Measurements from ENCODE around the gene CTNND2. TPM values are rescaled to one million over a fixed set of nuclear protein-coding genes. Genes with fewer than 3 reads are reported as not detected.
"Not testable (repeated sequence)": the region's sequence is repeated elsewhere in the genome, so short reads cannot be mapped to it uniquely, and the experiment has no call there.

The CTNND2 gene
- total RNA-seq, 1 experiment from 2014 or later: not detected

- no TSS peak for BruUV-seq (replicated peaks)
- no peak for DNase-seq (ENCODE audit: unreplicated experiment)
- TF ChIP-seq CTCF (IDR thresholded peaks at IDR 0.05; ENCODE audit: unreplicated experiment): no peak
- CTCF ChIA-PET: no interaction called here
- Mint-ChIP-seq H3K4me3 (ENCODE audit: unreplicated experiment) (no peak overlapping the region), H3K27me3 (ENCODE audit: insufficient read depth, unreplicated experiment) (peaks cover 45% of the 10 kb centered on the region), H3K4me1 (ENCODE audit: insufficient read depth, unreplicated experiment) (no peaks in the 10 kb centered on the region), H3K9me3 (ENCODE audit: unreplicated experiment) (peaks cover 8% of the 10 kb centered on the region), H3K27ac (ENCODE audit: low read depth, unreplicated experiment) (no peak overlapping the region), H3K36me3 (ENCODE audit: insufficient read depth, unreplicated experiment) (no peaks in the 10 kb centered on the region)
- POLR2A ChIA-PET: interaction anchor here (0.6 kb wide), 1 partner anchor 324 kb away, joined by 3 read pairs; no protein-coding TSS in a partner anchor
- intact Hi-C loops (cut with micrococcal nuclease): no loop called here
Observed at GRCh38 chr5:11069041-11069440, 835.2 kb downstream of the CTNND2 start.

GRCh38 chr5:11065723-11066122 lies 838.5 kb downstream of the CTNND2 start:
- H3K4me3 Mint-ChIP-seq (ENCODE audit: unreplicated experiment); H3K4me1 Mint-ChIP-seq (ENCODE audit: insufficient read depth, unreplicated experiment); H3K9me3 Mint-ChIP-seq (ENCODE audit: unreplicated experiment); H3K27ac Mint-ChIP-seq (ENCODE audit: low read depth, unreplicated experiment); POLR2A ChIA-PET; BruUV-seq (replicated peaks); DNase-seq (ENCODE audit: unreplicated experiment); H3K36me3 Mint-ChIP-seq (ENCODE audit: insufficient read depth, unreplicated experiment); intact Hi-C loops (cut with micrococcal nuclease): not testable (repeated sequence)
- peaks cover 34% of the 10 kb centered on the region for H3K27me3 Mint-ChIP-seq (ENCODE audit: insufficient read depth, unreplicated experiment)
- CTCF ChIA-PET: interaction anchor here (0.9 kb wide), 1 partner anchor 252 kb away, joined by 3 read pairs; no protein-coding TSS in a partner anchor

- H3K27ac Mint-ChIP-seq (ENCODE audit: low read depth, unreplicated experiment): no peak overlapping the region
- intact Hi-C loops (cut with micrococcal nuclease): no loop called here
- DNase-seq (ENCODE audit: unreplicated experiment): no peak
- H3K27me3 Mint-ChIP-seq (ENCODE audit: insufficient read depth, unreplicated experiment): peaks cover 34% of the 10 kb centered on the region
- BruUV-seq (replicated peaks): no TSS peak
- ChIA-PET CTCF (no interaction called here), POLR2A (no interaction called here)
- H3K36me3 Mint-ChIP-seq (ENCODE audit: insufficient read depth, unreplicated experiment): no peaks in the 10 kb centered on the region
- H3K4me1 Mint-ChIP-seq (ENCODE audit: insufficient read depth, unreplicated experiment): no peaks in the 10 kb centered on the region
- H3K9me3 Mint-ChIP-seq (ENCODE audit: unreplicated experiment): peaks cover 8% of the 10 kb centered on the region
- no peak for TF ChIP-seq CTCF (IDR thresholded peaks at IDR 0.05; ENCODE audit: unreplicated experiment)
- no peak overlapping the region for H3K4me3 Mint-ChIP-seq (ENCODE audit: unreplicated experiment)
Observed at GRCh38 chr5:11064763-11065450, 839.3 kb downstream of the CTNND2 start.

GRCh38 chr5:11062397-11062796 lies 841.8 kb downstream of the CTNND2 start:
- H3K27me3 Mint-ChIP-seq (ENCODE audit: insufficient read depth, unreplicated experiment): peaks cover 24% of the 10 kb centered on the region
- BruUV-seq (replicated peaks): no TSS peak
- intact Hi-C loops (cut with micrococcal nuclease): no loop called here
- H3K36me3 Mint-ChIP-seq (ENCODE audit: insufficient read depth, unreplicated experiment): no peaks in the 10 kb centered on the region
- H3K9me3 Mint-ChIP-seq (ENCODE audit: unreplicated experiment): no peaks in the 10 kb centered on the region
- DNase-seq (ENCODE audit: unreplicated experiment): peak; percentile 26
- TF ChIP-seq CTCF (IDR thresholded peaks at IDR 0.05; ENCODE audit: unreplicated experiment): no peak
- H3K4me1 Mint-ChIP-seq (ENCODE audit: insufficient read depth, unreplicated experiment): no peaks in the 10 kb centered on the region
- ChIA-PET CTCF (interaction anchor here (0.8 to 0.9 kb wide), 2 partner anchors 43 to 206 kb away, joined by 3 to 5 read pairs; no protein-coding TSS in a partner anchor), POLR2A (interaction anchor here (0.7 kb wide), 1 partner anchor 10 kb away, joined by 3 read pairs; no protein-coding TSS in a partner anchor)
- no peak overlapping the region for H3K27ac Mint-ChIP-seq (ENCODE audit: low read depth, unreplicated experiment)
- H3K4me3 Mint-ChIP-seq (ENCODE audit: unreplicated experiment): no peak overlapping the region

All from MCF 10A (cell line).